HepG2 (cell line): ENCODE results near the gene MRPL34. TPM values are rescaled to one million over a fixed set of nuclear protein-coding genes. Genes with fewer than 3 reads are reported as not detected.
A peak's percentile ranks its signal among the peaks of the same experiment; 100 is the strongest.

ENCODE experiments used
- ATAC-seq: fragments of 200-7000 bp; cut with Tn5 transposase; 3 replicates; pipeline ENCODE4 v1.9.1; 2020; ENCODE audit warnings: mild to moderate bottlenecking, moderate library complexity
- BruUV-seq: library from RNA; stranded (reverse); fragments of 400-500 nt; replicated peaks from 2 replicates; lab custom pipeline; 2021; lab: Mats Ljungman, UMichigan
- CTCF ChIA-PET: fragments of 300-600 bp; formaldehyde crosslinking; extraction: SDS; loops from one replicate; lab custom pipeline; 2021; ENCODE audit warnings: low total read pairs, inconsistent platforms, low intra/inter-chr PET ratio; lab: Yijun Ruan, JAX
- POLR2A ChIA-PET: fragments of 350-600 bp; sonication (Branson Sonifier 250); formaldehyde crosslinking; loops from one replicate; lab custom pipeline; 2020; ENCODE audit warnings: antibody characterized with exemption, inconsistent platforms; lab: Yijun Ruan, JAX
- DNase-seq: peaks from one replicate; pipeline ENCODE4 v3.0.0-alpha.2; 2015; ENCODE audit warnings: low spot score
- FAIRE-seq: peaks from 3 replicates; lab custom pipeline; 2011; peaks lifted over from hg19 to GRCh38; lab: Jason Lieb, UNC
- H2AFZ ChIP-seq: one replicate; pipeline ENCODE4 v1.6.1; 2011; ENCODE audit warnings: low read length, inconsistent platforms
- H3K27ac ChIP-seq: fragments of 300-600 bp; 3 replicates; pipeline ENCODE4 v1.8.0; 2011; ENCODE audit warnings: mixed run types, mild to moderate bottlenecking, mixed read lengths, low read length, inconsistent platforms; ENCODE audit not compliant: insufficient read depth; ENCODE audit errors: extremely low read length
- H3K27me3 ChIP-seq, 2 experiments: fragments of 200-600 bp in 1 of 2; 2 replicates in 1 of 2; 3 replicates in 1 of 2; pipeline versions ENCODE4 v1.6.0 to v1.8.0; 2011; ENCODE audit warnings: low read length in 2 of 2, mild to moderate bottlenecking in 2 of 2, moderate library complexity in 2 of 2, inconsistent platforms in 1 of 2; ENCODE audit not compliant: insufficient read depth in 2 of 2, control insufficient read depth in 1 of 2
- H3K36me3 ChIP-seq, 2 experiments: fragments of 200-600 bp in 1 of 2; replicated peaks in 1 of 2; 2 replicates in 1 of 2; 3 replicates in 1 of 2; pipeline versions ENCODE4 v1.5.1 to v1.8.0; 2011; ENCODE audit warnings: low read length in 2 of 2, inconsistent platforms in 1 of 2; ENCODE audit not compliant: insufficient read depth in 2 of 2, control insufficient read depth in 1 of 2
- H3K4me1 ChIP-seq: 2 replicates; pipeline ENCODE4 v1.5.1; 2012; ENCODE audit warnings: low read length, inconsistent platforms; ENCODE audit not compliant: insufficient read depth
- H3K4me2 ChIP-seq: 2 replicates; pipeline ENCODE4 v1.6.0; 2011; ENCODE audit warnings: low read depth, low read length, inconsistent platforms
- H3K4me3 ChIP-seq, 3 experiments: fragments of 200-600 bp in 1 of 3; sonication (generic), shearing (Covaris generic) in 1 of 3; replicated peaks in 1 of 3; 2 replicates each; pipeline ENCODE4 v1.5.1; 2011 to 2016; ENCODE audit warnings: low read length in 3 of 3, inconsistent platforms in 2 of 3, low read depth in 2 of 3, mild to moderate bottlenecking in 2 of 3, control low read depth in 1 of 3, mixed read lengths in 1 of 3; ENCODE audit not compliant: insufficient read depth in 1 of 3
- H3K79me2 ChIP-seq: one replicate; pipeline ENCODE4 v1.6.1; 2011; ENCODE audit warnings: low read length, inconsistent platforms; ENCODE audit not compliant: insufficient read depth
- H3K9ac ChIP-seq: 2 replicates; pipeline ENCODE4 v1.6.0; 2011; ENCODE audit warnings: mild to moderate bottlenecking, low read depth, low read length, inconsistent platforms; ENCODE audit not compliant: insufficient read depth
- H3K9me3 ChIP-seq: 2 replicates; pipeline ENCODE4 v1.5.1; 2012; ENCODE audit warnings: mild to moderate bottlenecking, low read length
- H4K20me1 ChIP-seq: 2 replicates; pipeline ENCODE4 v1.6.0; 2011; ENCODE audit warnings: inconsistent platforms, mild to moderate bottlenecking, low read length, moderate library complexity; ENCODE audit not compliant: insufficient read depth
- ARNTL ChIP-seq: sonication (generic); formaldehyde crosslinking; IDR thresholded peaks from 2 replicates; pipeline ENCODE4 v1.4.0; 2020; ENCODE audit warnings: mild to moderate bottlenecking, missing genetic modification reagents
- FOSL1 ChIP-seq: sonication (generic); formaldehyde crosslinking; IDR thresholded peaks from 2 replicates; pipeline ENCODE4 v1.9.0; 2021; ENCODE audit warnings: missing genetic modification reagents, borderline replicate concordance
- HES4 ChIP-seq: sonication (generic); formaldehyde crosslinking; IDR thresholded peaks from 2 replicates; pipeline ENCODE4 v1.9.0; 2021; ENCODE audit warnings: mild to moderate bottlenecking, missing genetic modification reagents, borderline replicate concordance
- KAT7 ChIP-seq: IDR thresholded peaks from 2 replicates; pipeline ENCODE4 v1.6.1; 2018; ENCODE audit warnings: borderline replicate concordance, missing compliant biosample characterization
- MYC ChIP-seq: sonication (generic); formaldehyde crosslinking; IDR thresholded peaks from 2 replicates; pipeline ENCODE4 v1.9.0; 2021; ENCODE audit warnings: missing genetic modification reagents, borderline replicate concordance
- NFE2L2 ChIP-seq: fragments of 150-350 bp; IDR thresholded peaks from 2 replicates; pipeline ENCODE4 v1.6.1; 2014; ENCODE audit warnings: low read length
- NFIC ChIP-seq: IDR thresholded peaks from 2 replicates; pipeline ENCODE4 v1.6.1; 2012; ENCODE audit warnings: mild to moderate bottlenecking, low read length, inconsistent platforms
- NRL ChIP-seq: sonication (generic); formaldehyde crosslinking; IDR thresholded peaks from 2 replicates; pipeline ENCODE4 v1.5.0; 2020; ENCODE audit warnings: missing genetic modification reagents, mild to moderate bottlenecking, moderate library complexity, borderline replicate concordance
- RFXANK ChIP-seq: IDR thresholded peaks from 2 replicates; pipeline ENCODE4 v1.6.1; 2016
- RXRA ChIP-seq: sonication (generic); formaldehyde crosslinking; IDR thresholded peaks from 2 replicates; pipeline ENCODE4 v1.5.1; 2020; ENCODE audit warnings: missing genetic modification reagents
- YEATS4 ChIP-seq: sonication (generic); formaldehyde crosslinking; IDR thresholded peaks from 2 replicates; pipeline ENCODE4 v1.4.0; 2020; ENCODE audit warnings: missing genetic modification reagents, borderline replicate concordance
- ZFP36 ChIP-seq: fragments of 150-350 bp; IDR thresholded peaks from 2 replicates; pipeline ENCODE4 v1.6.1; 2018; ENCODE audit warnings: borderline replicate concordance, low read length, low read depth; ENCODE audit not compliant: partially characterized antibody
- ZMYM4 ChIP-seq: sonication (generic); formaldehyde crosslinking; IDR thresholded peaks from 2 replicates; pipeline ENCODE4 v1.8.1; 2023; ENCODE audit warnings: mild to moderate bottlenecking, missing genetic modification reagents
- ZNF292 ChIP-seq: sonication (generic); formaldehyde crosslinking; IDR thresholded peaks from 2 replicates; pipeline ENCODE4 v1.8.1; 2022; ENCODE audit warnings: mild to moderate bottlenecking, low read depth, missing genetic modification reagents, borderline replicate concordance
- ZNF337 ChIP-seq: sonication (generic); formaldehyde crosslinking; IDR thresholded peaks from 2 replicates; pipeline ENCODE4 v1.5.1; 2020; ENCODE audit warnings: missing genetic modification reagents, low read depth, mild to moderate bottlenecking, borderline replicate concordance
- ZNF343 ChIP-seq: sonication (generic); formaldehyde crosslinking; IDR thresholded peaks from 2 replicates; pipeline ENCODE4 v1.4.0; 2020; ENCODE audit warnings: mild to moderate bottlenecking, missing genetic modification reagents
- ZNF367 ChIP-seq: sonication (generic); formaldehyde crosslinking; IDR thresholded peaks from 2 replicates; pipeline ENCODE4 v1.4.0; 2020; ENCODE audit warnings: missing genetic modification reagents, borderline replicate concordance
- ZNF451 ChIP-seq: sonication (generic); formaldehyde crosslinking; IDR thresholded peaks from 2 replicates; pipeline ENCODE4 v1.5.0; 2020; ENCODE audit warnings: mild to moderate bottlenecking, missing genetic modification reagents
- ZNF572 ChIP-seq: sonication (generic); formaldehyde crosslinking; IDR thresholded peaks from 2 replicates; pipeline ENCODE4 v1.5.1; 2020; ENCODE audit warnings: mild to moderate bottlenecking, missing genetic modification reagents
- ZNF614 ChIP-seq: IDR thresholded peaks from 2 replicates; pipeline ENCODE4 v1.6.1; 2018; ENCODE audit warnings: missing biosample characterization, missing genetic modification reagents, inconsistent platforms, borderline replicate concordance
- ZNF773 ChIP-seq: sonication (generic); formaldehyde crosslinking; IDR thresholded peaks from 2 replicates; pipeline ENCODE4 v1.4.0; 2020; ENCODE audit warnings: missing genetic modification reagents, borderline replicate concordance
- ZZZ3 ChIP-seq: sonication (generic); formaldehyde crosslinking; IDR thresholded peaks from 2 replicates; pipeline ENCODE4 v1.4.0; 2020; ENCODE audit warnings: missing genetic modification reagents, mild to moderate bottlenecking, borderline replicate concordance
- WGBS: methylation state at CpG from one replicate; pipeline ENCODE4 v1.1.6; 2017; ENCODE audit warnings: low lambda C conversion rate; 5-methylcytosine and 5-hydroxymethylcytosine counted together
- in situ Hi-C: cut with HindIII; loops from 2 replicates; pipeline ENCODE4 v1.10.0; 2017; ENCODE audit warnings: low pct_unique_long_range_greater_than_20kb; ENCODE audit not compliant: extremely low pct_ligation_motif_present
- intact Hi-C: fragments of 100-400 bp; cut with micrococcal nuclease; formaldehyde crosslinking; loops from one replicate; pipeline ENCODE4 v1.10.0; 2022; ENCODE audit not compliant: unreplicated experiment
- polyA plus RNA-seq, 8 experiments: library from polyadenylated mRNA; depleted of rRNA in 3 of 8; stranded (reverse) in 7 of 8; unstranded in 1 of 8; fragments of >200 nt; fragmentation: Illumina TruSeq in 4 of 8; extraction: Trizol in 4 of 8; gene quantifications; 2 replicates each; pipeline versions ENCODE4 v1.2.1 to v1.2.3, GENCODE V29; 2011 to 2016; ENCODE audit warnings: low read depth in 4 of 8, missing spikeins in 1 of 8, mixed read lengths in 1 of 8; ENCODE audit not compliant: insufficient read depth in 1 of 8
- total RNA-seq, 5 experiments: library from RNA; depleted of rRNA; stranded (reverse); fragments of >200 nt; fragmentation: Illumina TruSeq; extraction: Trizol; gene quantifications; 2 replicates each; pipeline ENCODE4 v1.2.3, GENCODE V29; 2016; ENCODE audit warnings: low read depth in 1 of 5
- TF ChIP-seq, protein P1 (sequence below): sonication (generic); formaldehyde crosslinking; IDR thresholded peaks from 2 replicates; pipeline ENCODE4 v1.4.0; 2020; ENCODE audit warnings: missing genetic modification reagents, borderline replicate concordance

MRPL34 gene
- total and polyA plus RNA-seq, 2 of the 13 experiments (the other 11 are each of a cell fraction or from before 2014, with no cell fraction given), result 74.0 to 77.3 TPM

DNA sequence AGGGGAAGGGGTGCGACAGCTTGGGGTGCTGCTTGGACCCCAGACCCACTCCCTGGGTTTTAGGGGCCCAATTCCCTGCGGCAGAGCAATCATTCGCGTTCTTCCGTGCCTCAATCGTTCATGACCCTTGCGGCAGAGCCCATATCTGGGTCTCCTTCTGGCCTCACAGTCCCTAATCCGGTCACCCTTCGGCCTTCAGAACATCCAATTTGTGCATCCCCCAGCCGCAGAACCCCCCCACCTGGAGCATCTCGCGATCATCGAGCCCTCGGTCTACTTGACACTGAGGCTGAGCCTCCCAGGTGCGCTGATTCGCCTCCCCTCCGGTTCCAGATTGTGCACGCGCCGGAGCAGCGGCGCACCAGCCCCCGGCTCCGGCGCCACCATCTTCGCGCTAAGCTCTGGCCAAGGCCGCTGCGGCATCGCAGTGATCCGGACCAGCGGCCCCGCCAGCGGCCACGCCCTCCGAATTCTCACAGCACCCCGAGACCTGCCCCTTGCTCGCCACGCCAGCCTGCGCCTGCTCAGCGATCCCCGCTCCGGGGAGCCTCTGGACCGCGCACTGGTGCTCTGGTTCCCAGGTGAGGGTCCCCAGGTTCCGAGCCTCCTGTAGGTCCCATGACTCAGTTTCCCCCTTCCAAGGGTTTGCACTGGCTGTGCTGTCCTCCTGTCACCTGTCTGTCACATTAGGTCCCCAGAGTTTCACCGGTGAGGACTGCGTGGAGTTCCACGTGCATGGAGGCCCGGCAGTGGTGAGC is 32.2 kb downstream of the MRPL34 start:
- ChIA-PET POLR2A (interaction anchor here (0.7 to 0.9 kb wide), 2 partner anchors 10 to 29 kb away, joined by 4 to 5 read pairs; partner anchors contain the start of gene DDA1), CTCF (no interaction called here)
- in situ Hi-C loops (no loop called here), intact Hi-C loops (loop anchor here (2.0 to 5.0 kb wide), 2 partner anchors 29 to 69 kb away; partner anchors contain the start of genes BST2 and DDA1)
- H3K4me3 ChIP-seq, result peak overlapping the region; percentile 57 to 90 (median 75); a peak in 5 of 6 replicates
- H2AFZ ChIP-seq, result no peak overlapping the region
- peak overlapping the region; percentile 71 for H3K9ac ChIP-seq
- no peaks in the 10 kb centered on the region for H3K9me3 ChIP-seq
- peak overlapping the region; percentile 88 for H3K27ac ChIP-seq
- peaks cover 66% of the 10 kb centered on the region for H3K4me1 ChIP-seq
- H3K27me3 ChIP-seq, result no peaks in the 10 kb centered on the region; a peak in 1 of 5 replicates
- peaks cover 7% of the 10 kb centered on the region for H3K79me2 ChIP-seq
- peak overlapping the region; percentile 73 for H3K4me2 ChIP-seq
- ATAC-seq (no peak), DNase-seq (no peak), FAIRE-seq (no peak)
- BruUV-seq, result TSS peak; percentile 58
- peaks cover 1 to 9% of the 10 kb centered on the region in 2 experiments; a peak in 1 of 5 replicates for H3K36me3 ChIP-seq
- 20% methylated on average over 16 of the region's 50 CpGs for WGBS
- no peaks in the 10 kb centered on the region for H4K20me1 ChIP-seq
- TF ChIP-seq KAT7 (CRISPR knock-in tag) (0 out of 2 replicates have a peak, but pooled peaks have one; percentile 28), MYC (CRISPR knock-in tag) (no peak), ZNF343 (CRISPR knock-in tag) (no peak), ZNF572 (0 out of 2 replicates have a peak, but pooled peaks have one; percentile 35), HES4 (CRISPR knock-in tag) (0 out of 2 replicates have a peak, but pooled peaks have one; percentile 51), FOSL1 (CRISPR knock-in tag) (peak; percentile 46; the same call in 1 of the 2 replicates), ZNF337 (CRISPR knock-in tag) (0 out of 2 replicates have a peak, but pooled peaks have one; percentile 10), ZNF367 (CRISPR knock-in tag) (peak; percentile 49; the same call in 1 of the 2 replicates), NFIC (no peak), ZMYM4 (0 out of 2 replicates have a peak, but pooled peaks have one; percentile 5), ARNTL (CRISPR knock-in tag) (0 out of 2 replicates have a peak, but pooled peaks have one; percentile 25), RFXANK (CRISPR knock-in tag) (no peak), ZZZ3 (no peak), RXRA (CRISPR knock-in tag) (peak; percentile 11; the same call in 1 of the 2 replicates), ZFP36 (no peak), YEATS4 (CRISPR knock-in tag) (peak; percentile 17; the same call in 1 of the 2 replicates), ZNF773 (CRISPR knock-in tag) (0 out of 2 replicates have a peak, but pooled peaks have one; percentile 67), ZNF451 (CRISPR knock-in tag) (0 out of 2 replicates have a peak, but pooled peaks have one; percentile 27), NFE2L2 (no peak), NRL (CRISPR knock-in tag) (no peak), ZNF292 (0 out of 2 replicates have a peak, but pooled peaks have one; percentile 11), ZNF614 (CRISPR knock-in tag) (0 out of 2 replicates have a peak, but pooled peaks have one; percentile 15)
- TF ChIP-seq, protein P1, sequence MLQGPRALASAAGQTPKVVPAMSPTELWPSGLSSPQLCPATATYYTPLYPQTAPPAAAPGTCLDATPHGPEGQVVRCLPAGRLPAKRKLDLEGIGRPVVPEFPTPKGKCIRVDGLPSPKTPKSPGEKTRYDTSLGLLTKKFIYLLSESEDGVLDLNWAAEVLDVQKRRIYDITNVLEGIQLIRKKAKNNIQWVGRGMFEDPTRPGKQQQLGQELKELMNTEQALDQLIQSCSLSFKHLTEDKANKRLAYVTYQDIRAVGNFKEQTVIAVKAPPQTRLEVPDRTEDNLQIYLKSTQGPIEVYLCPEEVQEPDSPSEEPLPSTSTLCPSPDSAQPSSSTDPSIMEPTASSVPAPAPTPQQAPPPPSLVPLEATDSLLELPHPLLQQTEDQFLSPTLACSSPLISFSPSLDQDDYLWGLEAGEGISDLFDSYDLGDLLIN, result 0 out of 2 replicates have a peak, but pooled peaks have one; percentile 15
